SKM-1 (cell line): ENCODE measurements around the gene RIC3.
"Not testable (repeated sequence)": the region's sequence is repeated elsewhere in the genome, so short reads cannot be mapped to it uniquely, and the experiment has no call there.

Experiments used
- DNase-seq: peaks from one replicate; lab custom pipeline; 2025; ENCODE audit not compliant: unreplicated experiment; lab: John Stamatoyannopoulos, UW

RIC3 gene

GRCh38 chr11:8192016-8192895, 23.4 kb upstream of the RIC3 start:
- no peak for DNase-seq

- no peak for DNase-seq
Observed at GRCh38 chr11:8190431-8190830, 21.6 kb upstream of the RIC3 start.

- DNase-seq: no peak
Observed at GRCh38 chr11:8186429-8186828, 17.6 kb upstream of the RIC3 start.

- DNase-seq: no peak
Observed at GRCh38 chr11:8183111-8183510, 14.3 kb upstream of the RIC3 start.

- no peak for DNase-seq
Observed at GRCh38 chr11:8180469-8180868, 11.6 kb upstream of the RIC3 start.

- no peak for DNase-seq
Observed at GRCh38 chr11:8178297-8178696, 9.5 kb upstream of the RIC3 start.

GRCh38 chr11:8177136-8177535, 8.3 kb upstream of the RIC3 start:
- no peak for DNase-seq

GRCh38 chr11:8167796-8168195, 1.0 kb downstream of the RIC3 start:
- no peak for DNase-seq

GRCh38 chr11:8164746-8165145, 4.1 kb downstream of the RIC3 start:
- no peak for DNase-seq

- not testable (repeated sequence) for DNase-seq
Observed at GRCh38 chr11:8161627-8162304, 7.1 kb downstream of the RIC3 start.

GRCh38 chr11:8156877-8157276, 11.9 kb downstream of the RIC3 start:
- no peak for DNase-seq

GRCh38 chr11:8149726-8150125, 19.1 kb downstream of the RIC3 start:
- DNase-seq: no peak

- no peak for DNase-seq
Observed at GRCh38 chr11:8138526-8138925, 30.3 kb downstream of the RIC3 start.

GRCh38 chr11:8127447-8127846, 41.4 kb downstream of the RIC3 start:
- no peak for DNase-seq

GRCh38 chr11:8126649-8127289, 42.1 kb downstream of the RIC3 start:
- no peak for DNase-seq

- DNase-seq: no peak
Observed at GRCh38 chr11:8122173-8122764, 46.6 kb downstream of the RIC3 start.

- DNase-seq: no peak
Observed at GRCh38 chr11:8111636-8112035, 57.2 kb downstream of the RIC3 start.

GRCh38 chr11:8110396-8110795, 58.4 kb downstream of the RIC3 start:
- no peak for DNase-seq

GRCh38 chr11:8109675-8110074, 59.1 kb downstream of the RIC3 start:
- DNase-seq: no peak

- DNase-seq: no peak
Observed at GRCh38 chr11:8108421-8108820, 60.4 kb downstream of the RIC3 start.

GRCh38 chr11:8107642-8108041, 61.2 kb downstream of the RIC3 start:
- no peak for DNase-seq

- no peak for DNase-seq
Observed at GRCh38 chr11:8106679-8107078, 62.1 kb downstream of the RIC3 start.
